OCI-LY3 (cell line): Measurements from ENCODE around the gene COL6A2.

ENCODE experiments used
- EZH2phosphoT487 ChIP-seq: fragments of 200-600 bp; shearing (Covaris generic); IDR thresholded peaks from 2 replicates; pipeline ENCODE4 v1.6.1; 2018; ENCODE audit warnings: antibody characterized with exemption, mixed run types, low read depth
- TF ChIP-seq, protein P1 (sequence below): fragments of 200-600, 300-600 bp; sonication (generic); IDR thresholded peaks from 2 replicates; pipeline ENCODE4 v1.5.1; 2014; ENCODE audit warnings: antibody characterized with exemption, low read length, low read depth

GRCh38 chr21:46050668-46051378 is 47.1 kb upstream of the COL6A2 start:
- TF ChIP-seq, protein P1, sequence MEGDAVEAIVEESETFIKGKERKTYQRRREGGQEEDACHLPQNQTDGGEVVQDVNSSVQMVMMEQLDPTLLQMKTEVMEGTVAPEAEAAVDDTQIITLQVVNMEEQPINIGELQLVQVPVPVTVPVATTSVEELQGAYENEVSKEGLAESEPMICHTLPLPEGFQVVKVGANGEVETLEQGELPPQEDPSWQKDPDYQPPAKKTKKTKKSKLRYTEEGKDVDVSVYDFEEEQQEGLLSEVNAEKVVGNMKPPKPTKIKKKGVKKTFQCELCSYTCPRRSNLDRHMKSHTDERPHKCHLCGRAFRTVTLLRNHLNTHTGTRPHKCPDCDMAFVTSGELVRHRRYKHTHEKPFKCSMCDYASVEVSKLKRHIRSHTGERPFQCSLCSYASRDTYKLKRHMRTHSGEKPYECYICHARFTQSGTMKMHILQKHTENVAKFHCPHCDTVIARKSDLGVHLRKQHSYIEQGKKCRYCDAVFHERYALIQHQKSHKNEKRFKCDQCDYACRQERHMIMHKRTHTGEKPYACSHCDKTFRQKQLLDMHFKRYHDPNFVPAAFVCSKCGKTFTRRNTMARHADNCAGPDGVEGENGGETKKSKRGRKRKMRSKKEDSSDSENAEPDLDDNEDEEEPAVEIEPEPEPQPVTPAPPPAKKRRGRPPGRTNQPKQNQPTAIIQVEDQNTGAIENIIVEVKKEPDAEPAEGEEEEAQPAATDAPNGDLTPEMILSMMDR: no peak
- no peak for TF ChIP-seq EZH2phosphoT487
